GM15510 (cell line): ENCODE results near the gene GPR161.

ENCODE experiments used
- POLR2A ChIP-seq: IDR thresholded peaks from 3 replicates; pipeline ENCODE4 v1.6.1; 2011; ENCODE audit warnings: borderline replicate concordance; ENCODE audit not compliant: insufficient read length; ENCODE audit errors: extremely low read depth

GPR161 gene

DNA sequence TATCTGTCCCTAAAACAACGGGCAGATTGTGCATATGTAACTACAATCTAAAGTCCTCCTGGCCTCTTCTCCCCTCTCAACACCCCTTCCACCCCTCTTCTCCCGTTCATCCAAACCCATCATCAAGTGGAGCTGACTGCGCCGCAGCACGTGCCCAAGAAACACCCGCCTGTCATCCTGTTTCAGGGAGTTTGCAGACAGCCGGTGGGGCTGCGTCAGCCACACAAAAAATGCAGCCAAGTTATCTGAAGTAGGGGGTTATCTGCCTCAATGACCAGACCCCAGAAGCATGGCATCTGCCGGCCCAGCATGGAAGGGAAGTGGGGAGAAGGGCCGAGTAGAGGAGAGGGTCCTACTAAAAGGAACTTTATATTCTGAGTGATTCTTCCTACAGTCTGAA, 49.0 kb downstream of the GPR161 start:
- no peak for TF ChIP-seq POLR2A

DNA sequence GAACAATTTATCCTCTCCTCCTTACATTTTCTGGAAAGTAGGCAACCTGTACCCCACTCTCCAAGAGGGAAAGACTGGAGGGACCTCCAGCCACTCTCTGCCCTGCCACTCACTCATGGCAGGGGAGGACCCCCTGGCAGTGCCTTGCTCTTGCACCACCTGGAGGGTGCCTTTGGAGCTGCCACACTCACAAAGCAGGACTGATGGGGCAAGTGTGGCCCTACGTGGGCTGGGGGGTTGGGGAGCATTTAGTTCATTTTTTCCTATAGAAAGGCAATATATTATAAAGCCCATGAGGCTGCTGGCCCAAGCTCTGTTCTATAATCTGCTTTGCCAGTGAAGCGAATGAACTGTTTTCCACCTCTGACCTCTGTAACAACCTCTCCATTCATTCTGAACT, 50.3 kb downstream of the GPR161 start:
- no peak for TF ChIP-seq POLR2A

DNA sequence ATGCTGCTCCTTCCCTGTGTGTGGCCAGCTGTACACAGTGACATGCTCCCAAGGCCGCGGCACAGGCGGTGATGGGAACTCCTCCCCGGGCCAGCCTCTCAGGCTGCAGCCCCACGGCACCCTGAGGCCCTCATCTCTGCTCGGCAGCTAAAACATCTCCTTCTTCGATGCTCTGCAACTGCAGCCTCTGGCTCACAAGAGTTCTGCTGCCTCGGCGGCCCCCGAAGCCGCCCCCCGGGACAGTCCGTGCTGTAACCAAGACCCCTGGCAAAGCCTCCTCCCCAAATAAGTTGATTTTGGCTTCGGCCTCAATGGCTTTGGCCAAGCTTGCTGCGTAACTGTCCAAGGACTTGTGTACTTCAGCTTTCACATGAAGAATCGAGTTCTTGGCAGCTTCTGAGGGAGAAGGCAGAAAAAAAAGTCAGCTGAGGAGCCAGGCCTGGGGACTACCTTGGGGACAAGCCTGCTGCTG, 51.3 kb downstream of the GPR161 start:
- no peak for TF ChIP-seq POLR2A

DNA sequence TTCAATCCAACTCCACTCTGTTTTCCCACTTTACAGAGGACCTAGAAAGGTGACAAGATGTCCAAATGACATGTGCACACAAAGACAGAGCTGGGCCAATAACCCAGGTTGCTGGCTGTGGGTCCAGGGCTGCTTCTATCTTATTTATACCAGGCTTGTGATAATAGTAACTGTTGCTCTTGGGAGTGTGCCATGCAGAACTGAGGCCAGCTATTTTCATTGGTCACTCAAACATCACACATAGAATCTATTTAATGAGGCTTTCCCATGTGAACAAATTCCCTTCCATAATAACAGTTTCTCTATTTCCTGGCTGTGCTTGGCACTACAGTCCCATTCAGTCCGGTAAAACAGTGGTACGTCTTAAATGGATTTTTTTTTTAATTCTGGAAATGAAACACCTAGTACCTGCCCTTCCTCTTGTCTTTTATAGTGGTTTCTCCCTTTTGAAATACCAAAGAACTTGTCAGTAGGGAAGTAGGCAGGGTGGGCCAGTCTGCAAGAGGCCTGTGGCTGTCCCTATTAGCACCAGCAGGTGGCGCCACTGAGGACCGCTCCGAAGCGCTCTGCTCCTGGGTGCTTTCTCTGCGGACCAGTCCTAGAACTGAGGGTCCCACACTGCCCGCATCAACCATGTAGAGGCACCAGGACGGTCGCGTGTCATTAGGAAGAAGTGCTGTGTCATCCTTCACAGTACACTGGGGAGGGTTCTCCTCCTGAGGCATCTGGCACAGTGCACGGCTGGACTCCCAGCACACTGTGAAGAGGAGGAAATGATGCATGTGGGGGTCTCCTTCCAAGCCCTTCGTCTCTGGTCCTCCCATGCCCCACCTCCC, 52.1 kb downstream of the GPR161 start:
- no peak for TF ChIP-seq POLR2A

DNA sequence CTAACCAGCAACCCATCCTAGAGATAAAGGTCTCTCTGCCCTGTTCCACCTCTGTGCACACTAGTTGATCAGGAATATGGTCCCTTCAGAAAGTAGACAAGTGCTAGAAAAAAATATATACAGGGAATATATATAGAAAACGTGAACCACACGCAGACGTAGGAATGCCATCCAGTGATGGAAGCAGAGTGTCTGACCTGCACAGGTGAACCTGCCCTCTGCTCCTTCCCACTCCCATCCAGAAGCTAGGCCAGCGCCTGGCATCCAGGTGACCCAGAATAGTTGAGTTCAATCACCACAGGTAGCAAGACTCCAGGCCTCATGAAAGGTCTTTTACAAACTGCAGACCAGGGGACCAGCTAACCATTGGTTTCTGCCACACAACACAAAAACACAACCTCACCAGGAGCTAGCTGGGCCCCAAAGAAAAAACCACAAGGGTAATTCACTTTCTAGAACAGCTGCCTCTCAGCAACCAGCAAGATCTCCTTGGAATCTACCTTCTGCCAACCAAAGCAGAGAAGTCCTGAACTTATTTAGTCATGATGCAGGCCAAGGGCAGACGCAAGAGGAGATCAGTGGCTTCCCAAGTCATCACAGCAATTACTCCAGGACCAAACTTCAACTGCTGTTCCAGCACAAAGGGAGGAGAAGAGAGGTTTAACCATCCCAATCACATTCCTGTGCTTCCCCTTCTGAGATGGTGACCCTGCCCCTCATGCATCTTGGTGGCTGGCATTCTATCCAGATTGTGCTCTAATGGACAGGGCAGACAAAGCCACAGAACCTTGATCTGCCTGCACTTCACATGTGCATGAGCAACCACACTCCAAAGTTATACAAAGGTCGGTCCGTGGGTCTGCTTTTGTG, 53.0 kb downstream of the GPR161 start:
- TF ChIP-seq POLR2A: no peak

DNA sequence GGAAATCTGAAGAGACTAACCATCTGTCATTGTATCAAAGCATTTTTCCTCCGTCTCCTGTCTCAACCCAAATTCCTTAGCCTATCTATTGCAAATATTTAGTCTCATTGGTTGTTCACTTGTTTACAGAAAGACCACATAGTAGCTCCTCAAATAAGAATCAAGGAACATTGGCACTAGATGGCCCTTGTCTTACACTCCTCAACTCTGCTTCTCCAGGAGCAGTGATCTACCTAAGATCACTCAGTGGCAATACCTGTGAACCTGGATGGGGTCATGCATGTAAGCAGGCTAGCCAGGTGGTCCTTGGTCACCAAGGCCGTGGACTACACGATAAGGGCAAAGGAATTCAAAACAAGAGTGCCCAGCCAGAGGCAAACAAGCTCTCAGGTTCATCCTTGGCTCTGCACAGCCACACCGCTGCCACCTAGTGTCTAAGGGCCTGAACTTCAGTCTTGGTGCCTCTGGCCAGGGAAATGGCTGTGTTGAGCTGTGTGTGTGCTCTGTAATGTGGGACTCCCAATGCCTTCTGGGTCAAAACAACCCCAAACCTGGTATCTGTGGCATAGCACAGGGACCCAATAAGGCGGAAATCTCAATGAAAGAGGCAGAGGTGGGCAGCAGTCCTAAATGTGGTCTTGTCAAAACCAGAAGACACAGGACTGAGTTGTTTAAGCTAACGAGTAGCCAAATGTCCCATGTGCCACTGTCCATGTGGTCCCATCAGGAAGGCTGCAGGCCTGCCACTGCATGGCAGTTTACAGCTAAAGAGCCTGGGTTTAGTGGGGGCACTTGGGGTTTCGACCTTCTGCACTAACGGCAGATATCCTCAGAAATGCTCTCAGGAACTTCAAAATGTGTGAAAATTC, 54.5 kb downstream of the GPR161 start:
- no peak for TF ChIP-seq POLR2A

DNA sequence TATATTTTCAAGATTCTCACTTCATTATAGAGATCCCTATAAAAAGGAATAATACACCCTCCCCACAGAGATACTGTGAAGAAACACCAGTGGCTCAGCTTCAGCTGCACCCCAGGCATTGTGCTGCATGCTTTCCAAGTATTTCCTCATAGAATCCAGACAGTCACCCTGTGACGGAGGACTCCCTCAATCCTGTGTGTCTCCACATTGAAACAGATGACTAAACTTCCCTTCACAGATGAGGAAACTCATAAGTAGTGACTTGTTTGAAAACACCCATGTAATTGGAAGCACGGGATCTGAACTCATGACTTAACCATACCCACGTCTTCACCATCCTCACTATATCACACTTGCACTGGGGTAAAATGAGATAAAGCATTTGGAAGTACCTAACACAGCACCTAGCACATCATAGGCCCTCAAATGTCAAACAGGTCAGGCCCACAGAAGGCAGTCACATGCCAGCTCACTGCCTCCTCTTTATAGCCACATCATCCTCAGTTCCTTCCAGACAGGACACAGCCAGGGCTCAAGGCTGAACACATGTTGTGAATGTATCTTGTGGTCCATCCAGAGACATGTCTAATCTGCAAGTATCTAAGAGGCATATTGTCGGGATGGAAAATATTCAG, 55.2 kb downstream of the GPR161 start:
- TF ChIP-seq POLR2A: no peak

DNA sequence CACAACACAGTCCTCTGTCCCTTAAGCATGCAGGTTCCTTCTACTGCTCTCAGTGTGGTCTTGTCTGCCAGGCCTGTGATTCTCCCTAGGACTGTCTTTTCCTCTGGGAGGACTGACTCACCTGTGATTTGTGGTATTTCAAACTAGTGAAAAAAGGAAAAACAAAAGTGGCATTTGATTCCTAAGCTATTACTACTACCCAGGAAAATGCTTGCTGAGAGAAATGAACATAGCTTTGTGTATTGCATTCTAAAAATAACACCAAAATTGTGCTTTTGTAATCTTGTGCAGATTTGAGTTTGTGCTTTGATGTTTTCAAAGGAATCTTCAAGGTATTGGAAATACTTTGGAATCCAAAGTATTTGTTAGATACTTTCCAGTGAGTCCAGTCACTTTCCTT, 57.0 kb downstream of the GPR161 start:
- TF ChIP-seq POLR2A: no peak

DNA sequence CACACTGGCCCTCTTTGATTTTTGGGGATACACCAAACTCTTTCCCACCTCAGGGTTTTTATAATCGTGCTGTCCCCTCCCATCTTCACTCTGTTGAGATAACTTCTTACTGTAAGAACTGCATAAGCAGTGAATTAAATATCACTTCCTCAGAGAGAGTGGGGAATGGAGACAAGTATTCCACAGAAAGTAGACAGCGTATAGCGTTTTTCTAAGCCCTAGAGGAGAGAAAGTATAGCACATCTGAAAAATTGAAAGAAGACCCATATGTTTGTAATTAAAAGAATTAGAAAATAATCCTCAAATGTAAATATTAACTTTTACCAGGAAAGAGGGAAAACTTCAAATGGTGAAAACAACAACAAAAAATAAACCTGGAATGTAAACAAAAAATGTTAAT, 67.3 kb downstream of the GPR161 start:
- no peak for TF ChIP-seq POLR2A

DNA sequence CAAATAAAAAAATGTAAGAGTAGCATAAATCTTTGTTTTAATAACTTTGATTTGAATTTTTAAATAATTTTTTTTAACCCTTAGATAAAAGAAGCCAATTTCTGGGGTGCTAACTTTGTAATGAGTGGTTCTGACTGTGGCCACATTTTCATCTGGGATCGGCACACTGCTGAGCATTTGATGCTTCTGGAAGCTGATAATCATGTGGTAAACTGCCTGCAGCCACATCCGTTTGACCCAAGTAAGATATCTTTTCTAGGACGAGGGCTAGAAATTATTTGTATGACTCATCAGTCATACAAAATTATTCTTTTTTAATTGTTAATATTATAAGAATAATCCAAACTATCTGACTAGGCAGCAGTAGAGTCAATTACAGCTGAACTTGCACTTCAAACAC, 71.2 kb downstream of the GPR161 start:
- TF ChIP-seq POLR2A: no peak

DNA sequence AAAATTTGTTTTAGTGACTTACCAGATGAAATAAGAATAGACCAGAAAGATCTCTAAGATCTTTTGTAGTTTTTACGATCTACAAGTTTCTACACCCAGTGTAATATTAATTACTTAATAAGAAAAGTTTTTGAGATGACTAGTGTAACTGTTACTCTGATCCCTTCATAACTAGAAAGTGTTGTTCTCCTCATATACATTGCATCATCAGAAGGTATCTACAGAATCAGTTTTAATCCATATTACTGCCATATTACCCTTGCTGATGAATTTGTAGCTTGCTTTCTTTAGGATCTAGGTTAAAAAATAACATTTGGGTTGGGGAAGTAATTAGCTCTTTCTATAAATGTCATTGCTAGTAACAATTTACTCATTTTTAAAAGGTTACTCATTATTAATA, 72.5 kb downstream of the GPR161 start:
- no peak for TF ChIP-seq POLR2A

DNA sequence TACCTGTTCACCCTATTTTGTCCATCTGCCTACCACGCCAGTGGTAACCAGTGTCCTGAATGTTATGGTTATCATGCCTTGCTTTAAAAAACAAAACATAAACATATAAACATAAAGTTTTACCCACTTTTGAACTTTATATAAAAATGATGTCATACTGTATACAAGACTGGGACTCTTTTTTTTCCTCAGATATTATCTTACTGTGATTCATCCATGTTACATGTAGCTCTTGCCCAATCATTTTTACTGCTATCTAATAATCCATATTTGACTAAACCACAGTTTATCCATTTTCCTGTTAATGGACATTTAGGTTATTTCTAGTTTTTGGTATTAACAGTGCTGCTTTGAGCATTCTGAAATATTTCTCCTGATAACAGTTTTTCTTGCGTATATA, 78.8 kb downstream of the GPR161 start:
- no peak for TF ChIP-seq POLR2A

DNA sequence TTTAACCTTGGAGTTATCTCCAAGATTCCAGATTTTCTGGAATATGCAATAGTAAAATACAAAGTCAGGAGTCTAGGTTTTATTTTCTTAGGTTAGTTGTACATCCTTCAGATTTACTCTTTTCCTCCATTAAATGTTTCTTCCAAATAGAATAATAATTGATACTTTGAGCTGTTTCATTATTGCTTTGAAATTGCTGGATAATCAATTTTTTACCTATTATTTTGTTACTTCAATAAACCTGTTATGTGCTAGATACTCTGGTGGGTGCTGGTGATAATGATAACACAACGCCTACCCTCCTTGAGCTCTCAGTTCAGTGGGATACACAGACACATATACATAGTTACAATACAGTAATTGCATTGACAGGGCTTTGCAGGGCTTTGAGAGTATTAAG, 79.4 kb downstream of the GPR161 start:
- TF ChIP-seq POLR2A: no peak

DNA sequence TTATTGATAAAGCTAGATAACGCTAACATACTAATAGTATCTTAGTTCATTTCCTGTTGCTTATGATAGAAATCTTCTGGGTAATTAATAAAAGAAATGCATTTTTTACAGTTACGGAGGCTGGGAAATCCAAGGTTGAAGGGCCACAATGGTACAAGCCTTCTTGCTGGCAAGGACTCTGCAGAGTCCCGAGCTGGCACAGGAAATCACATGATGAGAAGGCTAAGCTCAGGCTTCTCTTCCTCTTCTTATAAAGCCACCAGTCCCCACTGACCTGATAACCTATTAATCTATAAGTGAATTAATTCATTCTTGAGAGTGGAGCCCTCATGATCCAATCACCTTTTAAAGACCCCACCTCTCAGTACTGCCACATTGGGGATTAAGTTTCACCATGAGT, 82.6 kb downstream of the GPR161 start:
- TF ChIP-seq POLR2A: no peak

DNA sequence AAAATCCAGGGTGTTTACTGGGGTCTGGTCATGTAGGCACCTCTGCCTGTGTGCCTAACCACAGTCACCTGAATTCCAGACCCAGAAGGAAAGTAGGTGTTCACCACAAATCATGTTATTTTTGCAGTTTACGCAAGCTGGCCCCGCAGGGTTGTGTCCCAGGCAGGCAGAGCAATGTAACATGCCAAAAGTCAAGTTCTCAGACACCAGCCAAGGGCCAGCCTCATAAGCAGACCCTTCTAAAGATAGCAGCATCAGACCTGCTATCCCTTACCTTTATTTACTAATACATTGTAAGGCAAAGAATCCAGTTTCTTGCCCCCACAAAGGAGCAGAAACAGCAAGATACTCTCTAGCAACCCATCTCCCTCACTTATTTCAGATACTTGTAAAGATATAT, 83.0 kb downstream of the GPR161 start:
- no peak for TF ChIP-seq POLR2A

DNA sequence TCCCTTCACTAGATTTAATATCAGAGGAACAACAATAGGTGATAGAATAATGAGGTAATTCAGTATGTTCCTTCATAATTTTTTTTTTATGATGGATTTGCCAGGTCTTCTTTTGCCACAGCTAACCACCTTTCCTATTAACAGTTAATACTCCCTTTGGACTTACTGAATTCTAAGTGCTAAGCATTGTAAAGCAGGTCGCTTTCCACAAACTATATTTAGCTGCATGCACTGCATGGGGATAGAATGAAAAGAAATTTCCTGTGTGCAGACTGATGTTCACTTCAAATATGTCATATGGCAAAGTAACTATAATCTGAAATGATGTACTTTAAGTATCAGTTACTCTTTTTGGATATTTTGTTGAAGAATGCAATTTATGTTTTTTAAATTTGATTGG, 85.8 kb downstream of the GPR161 start:
- no peak for TF ChIP-seq POLR2A
